ENCODE measurements around the gene FGD5.

The FGD5 gene

DNA sequence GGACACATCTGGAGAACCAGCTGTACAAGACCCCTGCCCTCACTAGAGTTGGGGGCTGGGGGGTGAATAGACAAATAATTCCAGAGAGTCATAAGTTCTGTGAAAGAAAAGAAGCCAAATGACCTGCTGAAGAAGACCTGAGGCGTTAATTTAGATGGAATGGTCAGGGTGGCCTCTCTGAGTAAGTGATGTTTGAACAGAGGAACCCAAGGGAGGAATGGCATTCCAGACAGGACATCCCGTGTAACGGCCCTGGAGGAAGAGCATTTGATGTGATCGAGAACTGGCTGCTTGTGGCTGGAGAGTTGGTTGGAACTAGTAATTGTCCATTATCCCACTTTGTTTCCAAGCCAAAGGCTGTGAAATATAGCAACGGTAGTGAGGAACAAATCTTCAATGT, 130.4 kb downstream of the FGD5 start:
- peaks cover 34% of the 10 kb centered on the region for H3K4me1 ChIP-seq (ENCODE audit: insufficient read depth, low read length, severe bottlenecking)
- no peaks in the 10 kb centered on the region for H3K27me3 ChIP-seq (ENCODE audit: insufficient read depth, low read length)
- H3K79me2 ChIP-seq (ENCODE audit: insufficient read depth, low read length) = peaks cover 52% of the 10 kb centered on the region
- H3K9ac ChIP-seq (ENCODE audit: low read length) = peak overlapping the region; percentile 85
- H2AFZ ChIP-seq (ENCODE audit: low read length) = no peak overlapping the region
- H3K36me3 ChIP-seq (ENCODE audit: insufficient read depth, low read length) = peaks cover 31% of the 10 kb centered on the region
- H3K9me2 ChIP-seq (ENCODE audit: low read depth, low read length) = no peaks in the 10 kb centered on the region
- no peaks in the 10 kb centered on the region for H3K9me3 ChIP-seq (ENCODE audit: low read length)
- peak overlapping the region; percentile 60 for H3K27ac ChIP-seq (ENCODE audit: low read depth, low read length, poor library complexity, severe bottlenecking)
- no peak for TF ChIP-seq EZH2 (IDR thresholded peaks at IDR 0.05; ENCODE audit: borderline replicate concordance, low read length)
- TF ChIP-seq, protein P1, sequence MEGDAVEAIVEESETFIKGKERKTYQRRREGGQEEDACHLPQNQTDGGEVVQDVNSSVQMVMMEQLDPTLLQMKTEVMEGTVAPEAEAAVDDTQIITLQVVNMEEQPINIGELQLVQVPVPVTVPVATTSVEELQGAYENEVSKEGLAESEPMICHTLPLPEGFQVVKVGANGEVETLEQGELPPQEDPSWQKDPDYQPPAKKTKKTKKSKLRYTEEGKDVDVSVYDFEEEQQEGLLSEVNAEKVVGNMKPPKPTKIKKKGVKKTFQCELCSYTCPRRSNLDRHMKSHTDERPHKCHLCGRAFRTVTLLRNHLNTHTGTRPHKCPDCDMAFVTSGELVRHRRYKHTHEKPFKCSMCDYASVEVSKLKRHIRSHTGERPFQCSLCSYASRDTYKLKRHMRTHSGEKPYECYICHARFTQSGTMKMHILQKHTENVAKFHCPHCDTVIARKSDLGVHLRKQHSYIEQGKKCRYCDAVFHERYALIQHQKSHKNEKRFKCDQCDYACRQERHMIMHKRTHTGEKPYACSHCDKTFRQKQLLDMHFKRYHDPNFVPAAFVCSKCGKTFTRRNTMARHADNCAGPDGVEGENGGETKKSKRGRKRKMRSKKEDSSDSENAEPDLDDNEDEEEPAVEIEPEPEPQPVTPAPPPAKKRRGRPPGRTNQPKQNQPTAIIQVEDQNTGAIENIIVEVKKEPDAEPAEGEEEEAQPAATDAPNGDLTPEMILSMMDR (IDR thresholded peaks at IDR 0.05; ENCODE audit: low read length) = no peak
- H3K4me2 ChIP-seq (ENCODE audit: low read length) = peak overlapping the region; percentile 97
- no peaks in the 10 kb centered on the region for H3F3A ChIP-seq (ENCODE audit: insufficient read depth, low read length)
- peak overlapping the region; percentile 84 for H3K4me3 ChIP-seq (ENCODE audit: low read depth, low read length, poor library complexity, severe bottlenecking)
- no peaks in the 10 kb centered on the region for H4K20me1 ChIP-seq (ENCODE audit: insufficient read depth, low read length)

DNA sequence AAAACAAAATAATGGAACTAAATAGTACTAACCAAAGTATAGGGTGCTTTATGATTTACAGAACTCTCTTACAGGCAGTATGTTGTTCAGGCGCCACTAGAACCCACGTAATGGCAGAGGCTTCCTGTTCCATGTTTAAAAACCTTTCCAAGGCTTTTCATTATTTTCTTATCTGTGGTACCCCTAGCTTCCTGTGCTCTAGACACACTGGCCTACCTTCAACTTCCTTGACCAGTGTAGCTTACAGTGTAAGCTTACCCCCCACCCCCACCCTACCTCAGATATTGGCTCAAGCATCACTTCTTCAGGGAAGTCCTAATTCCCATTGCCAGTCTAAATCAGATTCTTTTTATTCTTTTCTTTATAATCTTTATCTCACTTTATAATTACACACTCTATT, 131.5 kb downstream of the FGD5 start:
- Histone ChIP-seq H3K9me2 (ENCODE audit: low read depth, low read length) (no peaks in the 10 kb centered on the region), H2AFZ (ENCODE audit: low read length) (no peak overlapping the region), H3K9ac (ENCODE audit: low read length) (no peak overlapping the region), H3K79me2 (ENCODE audit: insufficient read depth, low read length) (peaks cover 56% of the 10 kb centered on the region), H3K4me2 (ENCODE audit: low read length) (peak overlapping the region; percentile 97; the same call in 1 of the 2 replicates), H3K9me3 (ENCODE audit: low read length) (no peaks in the 10 kb centered on the region), H3K4me3 (ENCODE audit: low read depth, low read length, poor library complexity, severe bottlenecking) (no peak overlapping the region), H3F3A (ENCODE audit: insufficient read depth, low read length) (no peaks in the 10 kb centered on the region), H3K27me3 (ENCODE audit: insufficient read depth, low read length) (no peaks in the 10 kb centered on the region), H4K20me1 (ENCODE audit: insufficient read depth, low read length) (no peaks in the 10 kb centered on the region), H3K36me3 (ENCODE audit: insufficient read depth, low read length) (peaks cover 20% of the 10 kb centered on the region), H3K4me1 (ENCODE audit: insufficient read depth, low read length, severe bottlenecking) (peaks cover 34% of the 10 kb centered on the region), H3K27ac (ENCODE audit: low read depth, low read length, poor library complexity, severe bottlenecking) (no peak overlapping the region)
- TF ChIP-seq, protein P1 (IDR thresholded peaks at IDR 0.05; ENCODE audit: low read length) = no peak
- TF ChIP-seq EZH2 (IDR thresholded peaks at IDR 0.05; ENCODE audit: borderline replicate concordance, low read length) = no peak

DNA sequence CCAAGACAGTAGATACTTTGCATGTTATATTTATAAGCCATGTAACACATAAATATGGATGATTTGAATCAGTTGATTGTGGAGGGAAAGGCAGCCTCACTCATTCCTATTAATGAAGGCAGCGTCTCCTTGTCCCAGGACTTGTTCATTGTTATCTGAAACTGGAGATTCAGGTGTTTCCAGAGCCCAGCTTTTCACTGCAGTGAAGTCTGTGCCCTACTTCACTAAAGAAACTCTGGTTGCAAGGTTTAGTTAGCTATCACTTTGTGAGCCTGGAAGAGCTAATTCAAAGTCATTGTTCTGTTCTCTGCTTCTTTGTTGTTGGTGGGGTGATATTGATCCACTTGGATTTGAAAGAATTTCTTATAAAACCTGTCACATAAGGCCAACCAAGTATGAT, 138.4 kb downstream of the FGD5 start:
- H3K27ac ChIP-seq (ENCODE audit: low read depth, low read length, poor library complexity, severe bottlenecking) = no peak overlapping the region
- H3K9ac ChIP-seq (ENCODE audit: low read length) = no peak overlapping the region
- H4K20me1 ChIP-seq (ENCODE audit: insufficient read depth, low read length) = no peaks in the 10 kb centered on the region
- H3K9me2 ChIP-seq (ENCODE audit: low read depth, low read length) = no peaks in the 10 kb centered on the region
- no peaks in the 10 kb centered on the region for H3K9me3 ChIP-seq (ENCODE audit: low read length)
- H3K79me2 ChIP-seq (ENCODE audit: insufficient read depth, low read length) = peaks cover 34% of the 10 kb centered on the region; the same call in 1 of the 2 replicates
- no peak overlapping the region for H3K4me3 ChIP-seq (ENCODE audit: low read depth, low read length, poor library complexity, severe bottlenecking)
- H3K4me1 ChIP-seq (ENCODE audit: insufficient read depth, low read length, severe bottlenecking) = peaks cover 30% of the 10 kb centered on the region
- no peaks in the 10 kb centered on the region for H3F3A ChIP-seq (ENCODE audit: insufficient read depth, low read length)
- no peaks in the 10 kb centered on the region for H3K27me3 ChIP-seq (ENCODE audit: insufficient read depth, low read length)
- peaks cover 9% of the 10 kb centered on the region; the same call in 1 of the 2 replicates for H3K36me3 ChIP-seq (ENCODE audit: insufficient read depth, low read length)
- TF ChIP-seq EZH2 (IDR thresholded peaks at IDR 0.05; ENCODE audit: borderline replicate concordance, low read length) = no peak
- TF ChIP-seq, protein P1 (IDR thresholded peaks at IDR 0.05; ENCODE audit: low read length) = no peak
- H2AFZ ChIP-seq (ENCODE audit: low read length) = no peak overlapping the region
- peak overlapping the region; percentile 31; the same call in 1 of the 2 replicates for H3K4me2 ChIP-seq (ENCODE audit: low read length)
